ENCODE data around the gene MAN2B2. TPM values are rescaled to one million over a fixed set of nuclear protein-coding genes. Genes with fewer than 3 reads are reported as not detected.

Gene MAN2B2
- total RNA-seq, 1 experiment from 2014 or later = 20.5 TPM

DNA sequence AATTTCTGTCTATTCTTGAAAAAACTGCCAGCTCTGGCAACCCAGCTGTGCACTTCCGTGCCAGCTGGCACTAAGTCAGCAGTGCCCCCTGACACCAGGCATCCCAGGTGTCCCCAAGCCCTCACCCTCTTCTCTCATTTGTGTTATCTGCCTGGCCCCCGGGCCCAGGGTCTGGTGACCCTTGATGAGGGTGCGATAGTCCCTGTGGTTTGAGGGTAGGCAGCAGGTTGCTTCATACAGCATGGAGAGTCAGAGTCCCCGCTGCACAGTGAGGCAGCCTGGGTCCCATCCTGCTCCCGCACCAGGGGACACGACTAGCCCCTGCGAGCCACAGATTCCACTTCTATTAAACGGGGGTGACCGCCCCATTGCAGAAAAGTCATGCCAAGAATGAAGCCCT lies 1.9 kb downstream of the MAN2B2 start:
- no peak for DNase-seq
- BruUV-seq (replicated peaks) = no TSS peak
- no peak for TF ChIP-seq CTCF (IDR thresholded peaks at IDR 0.05; ENCODE audit: insufficient read depth in 1 of 2, low read depth in 1 of 2, low read length in 1 of 2, severe bottlenecking in 1 of 2, unreplicated experiment in 1 of 2)
- intact Hi-C loops (cut with micrococcal nuclease; ENCODE audit: unreplicated experiment) = no loop called here
- no peaks in the 10 kb centered on the region for H3K9me3 ChIP-seq
- H3K4me1 Mint-ChIP-seq (ENCODE audit: low read depth, unreplicated experiment) = no peaks in the 10 kb centered on the region
- no peak overlapping the region for H3K27ac Mint-ChIP-seq (ENCODE audit: unreplicated experiment)
- H3K4me3 Mint-ChIP-seq (ENCODE audit: unreplicated experiment) = no peak overlapping the region
- no peaks in the 10 kb centered on the region for H3K9me3 Mint-ChIP-seq (ENCODE audit: unreplicated experiment)
- POLR2A ChIA-PET = no interaction called here
- no peaks in the 10 kb centered on the region for H3K36me3 ChIP-seq (ENCODE audit: control insufficient read depth, insufficient read depth, low read length)
- H3K4me1 ChIP-seq = peaks cover 7% of the 10 kb centered on the region; the same call in 1 of the 2 replicates
- no peak overlapping the region for H3K4me3 ChIP-seq (ENCODE audit: low read depth, low read length)
- peaks cover 11% of the 10 kb centered on the region for H3K36me3 Mint-ChIP-seq (ENCODE audit: insufficient read depth, unreplicated experiment)
- no peaks in the 10 kb centered on the region for H3K27me3 Mint-ChIP-seq (ENCODE audit: insufficient read depth, unreplicated experiment)
- no peaks in the 10 kb centered on the region for H3K27me3 ChIP-seq (replicated peaks; ENCODE audit: control insufficient read depth, insufficient read depth, low read length)
- CTCF ChIA-PET = no interaction called here

DNA sequence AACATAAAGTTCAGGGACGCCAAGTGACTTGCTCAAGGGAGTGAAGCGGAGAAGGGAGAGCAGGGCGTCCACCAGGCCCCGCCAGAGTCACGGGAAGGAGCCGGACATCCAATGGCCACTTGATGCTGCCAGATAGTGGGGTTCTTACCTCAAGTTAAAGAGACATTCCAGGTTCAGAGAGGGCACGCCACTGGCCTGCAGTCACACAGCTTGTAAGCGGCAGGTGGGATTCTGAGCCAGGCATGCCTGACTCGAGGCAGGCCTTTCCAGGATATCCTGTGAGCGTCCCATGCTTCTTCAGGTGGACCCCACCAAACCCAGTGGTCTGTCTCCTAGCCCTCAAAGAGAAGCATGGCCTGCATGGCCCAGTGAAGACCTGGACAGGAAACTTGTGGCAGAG lies 2.4 kb downstream of the MAN2B2 start:
- TSS peak; percentile 20 for BruUV-seq (replicated peaks)
- Mint-ChIP-seq H3K27ac (ENCODE audit: unreplicated experiment) (no peak overlapping the region), H3K4me3 (ENCODE audit: unreplicated experiment) (no peak overlapping the region), H3K9me3 (ENCODE audit: unreplicated experiment) (no peaks in the 10 kb centered on the region), H3K4me1 (ENCODE audit: low read depth, unreplicated experiment) (no peaks in the 10 kb centered on the region), H3K36me3 (ENCODE audit: insufficient read depth, unreplicated experiment) (peaks cover 16% of the 10 kb centered on the region), H3K27me3 (ENCODE audit: insufficient read depth, unreplicated experiment) (no peaks in the 10 kb centered on the region)
- Histone ChIP-seq H3K4me1 (peaks cover 7% of the 10 kb centered on the region; the same call in 1 of the 2 replicates), H3K9me3 (no peaks in the 10 kb centered on the region), H3K27me3 (replicated peaks; ENCODE audit: control insufficient read depth, insufficient read depth, low read length) (no peaks in the 10 kb centered on the region), H3K4me3 (ENCODE audit: low read depth, low read length) (no peak overlapping the region), H3K36me3 (ENCODE audit: control insufficient read depth, insufficient read depth, low read length) (no peaks in the 10 kb centered on the region)
- ChIA-PET POLR2A (no interaction called here), CTCF (no interaction called here)
- no peak for TF ChIP-seq CTCF (IDR thresholded peaks at IDR 0.05; ENCODE audit: insufficient read depth in 1 of 2, low read depth in 1 of 2, low read length in 1 of 2, severe bottlenecking in 1 of 2, unreplicated experiment in 1 of 2)
- intact Hi-C loops (cut with micrococcal nuclease; ENCODE audit: unreplicated experiment) = no loop called here
- DNase-seq = no peak

- H3K4me1 Mint-ChIP-seq (ENCODE audit: low read depth, unreplicated experiment) = no peaks in the 10 kb centered on the region
- BruUV-seq (replicated peaks) = no TSS peak
- H3K4me3 Mint-ChIP-seq (ENCODE audit: unreplicated experiment) = no peak overlapping the region
- Histone ChIP-seq H3K4me1 (peaks cover 7% of the 10 kb centered on the region; the same call in 1 of the 2 replicates), H3K9me3 (no peaks in the 10 kb centered on the region), H3K36me3 (ENCODE audit: control insufficient read depth, insufficient read depth, low read length) (no peaks in the 10 kb centered on the region), H3K27me3 (replicated peaks; ENCODE audit: control insufficient read depth, insufficient read depth, low read length) (no peaks in the 10 kb centered on the region), H3K4me3 (ENCODE audit: low read depth, low read length) (no peak overlapping the region)
- peaks cover 16% of the 10 kb centered on the region for H3K36me3 Mint-ChIP-seq (ENCODE audit: insufficient read depth, unreplicated experiment)
- CTCF ChIA-PET = no interaction called here
- H3K27me3 Mint-ChIP-seq (ENCODE audit: insufficient read depth, unreplicated experiment) = no peaks in the 10 kb centered on the region
- POLR2A ChIA-PET = no interaction called here
- no peaks in the 10 kb centered on the region for H3K9me3 Mint-ChIP-seq (ENCODE audit: unreplicated experiment)
- no peak for DNase-seq
- TF ChIP-seq CTCF (IDR thresholded peaks at IDR 0.05; ENCODE audit: insufficient read depth in 1 of 2, low read depth in 1 of 2, low read length in 1 of 2, severe bottlenecking in 1 of 2, unreplicated experiment in 1 of 2) = no peak
- no peak overlapping the region for H3K27ac Mint-ChIP-seq (ENCODE audit: unreplicated experiment)
- intact Hi-C loops (cut with micrococcal nuclease; ENCODE audit: unreplicated experiment) = no loop called here
These were observed 3.2 kb downstream of the MAN2B2 start for GRCh38 chr4:6578221-6578620.
